NCI-H345 (cell line): Measurements from ENCODE around the gene COPA.
A peak's percentile ranks its signal among the peaks of the same experiment; 100 is the strongest.

Experiments
- DNase-seq: peaks from one replicate; lab custom pipeline; 2025; lab: John Stamatoyannopoulos, UW

Gene COPA

DNA sequence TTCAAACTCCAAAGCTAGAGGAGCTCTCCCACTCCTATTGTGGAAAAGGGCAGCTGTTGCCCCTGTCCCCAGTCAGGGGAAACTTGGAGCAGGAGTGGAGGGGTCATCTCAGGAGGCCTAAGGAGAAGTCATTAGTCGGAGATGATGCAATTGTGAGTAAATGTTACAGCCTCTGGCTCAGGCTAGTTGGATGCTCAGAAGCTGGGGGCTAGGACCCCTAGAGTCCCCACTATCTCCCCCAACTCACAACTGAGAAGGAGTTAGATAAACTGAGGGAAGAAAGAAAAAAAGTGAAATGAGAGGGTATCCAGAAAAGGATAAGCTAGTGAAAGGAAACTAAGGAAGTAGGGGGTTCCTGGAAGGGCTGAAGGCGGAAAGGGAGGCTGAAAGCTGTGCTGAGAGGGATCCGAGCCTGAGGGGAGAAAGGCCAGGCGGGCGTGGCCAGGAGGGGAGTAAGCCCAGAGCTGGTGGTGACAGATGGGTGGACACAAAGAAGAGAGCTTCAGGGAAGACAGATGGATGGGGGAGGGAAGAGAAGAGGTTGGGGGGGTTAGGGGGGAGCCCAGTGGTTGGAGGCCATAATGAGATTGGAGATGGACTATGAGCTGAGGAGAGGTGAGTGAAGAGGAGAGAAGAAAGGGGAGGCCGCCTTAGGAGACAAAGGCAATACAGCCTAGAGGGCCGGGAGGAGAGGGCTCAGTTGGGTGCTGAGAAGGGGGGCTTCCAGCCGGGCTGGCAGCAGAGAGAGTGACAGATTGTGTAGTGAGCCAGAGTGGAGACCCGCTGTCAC, 19.3 kb upstream of the COPA start:
- no peak for DNase-seq

DNA sequence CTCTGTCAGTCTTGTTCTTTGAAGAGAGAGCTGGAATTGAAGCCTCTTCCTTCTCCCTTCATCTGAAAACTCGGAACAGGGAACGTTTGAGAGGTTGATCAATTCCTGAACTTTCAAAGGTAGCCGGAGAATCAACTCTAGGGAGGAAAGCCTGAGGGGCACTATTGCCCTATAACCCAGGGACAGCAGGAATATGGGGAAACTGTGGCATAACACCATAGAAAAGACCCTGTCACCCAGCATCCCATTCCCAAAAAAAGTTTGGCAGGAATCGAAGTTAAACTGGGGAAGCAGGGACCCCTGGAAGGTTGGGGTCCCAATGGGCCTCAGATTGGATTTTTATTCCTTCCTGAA, 18.7 kb upstream of the COPA start:
- DNase-seq = no peak

DNA sequence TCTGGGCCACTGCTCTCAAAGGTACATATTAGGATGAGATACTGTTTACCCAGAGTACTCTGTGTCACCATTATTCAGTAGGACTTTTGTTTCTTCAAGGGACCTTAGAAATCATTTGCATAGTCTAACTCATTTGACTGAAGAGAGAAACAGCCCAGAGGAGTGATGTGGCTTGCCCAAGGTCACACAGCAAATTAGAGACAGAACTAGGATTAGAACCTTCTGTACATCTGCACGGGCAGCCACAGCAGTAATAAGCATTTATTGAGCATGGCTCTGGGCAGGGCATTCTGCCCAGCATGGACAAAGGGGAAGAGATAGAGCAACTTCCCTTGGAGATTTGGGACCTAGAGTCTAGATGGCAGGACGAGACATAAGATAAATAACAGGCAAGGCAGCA, 18.1 kb upstream of the COPA start:
- DNase-seq = no peak

DNA sequence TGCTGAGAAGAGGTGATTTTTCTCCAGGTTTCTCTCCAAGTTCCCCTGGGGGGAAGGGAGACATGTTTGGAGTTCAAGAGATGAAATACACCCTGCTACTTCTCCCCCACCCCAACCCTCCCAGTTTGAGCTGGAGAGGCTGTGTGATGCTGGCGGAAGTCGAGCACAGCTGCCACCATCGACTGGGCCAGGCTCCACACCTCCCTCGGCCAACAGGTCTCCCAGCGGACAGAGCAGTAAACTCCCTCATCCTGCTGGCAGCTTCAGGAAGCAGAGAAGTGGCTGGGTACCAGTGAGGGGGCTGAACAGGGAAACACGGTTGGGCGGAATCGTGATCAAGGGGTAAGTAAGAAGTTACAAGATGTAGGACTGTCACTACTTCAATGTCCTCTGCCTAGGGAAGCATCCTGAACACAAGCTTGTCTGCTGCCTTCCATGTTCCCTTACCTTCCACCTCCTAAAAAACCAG, 17.2 kb upstream of the COPA start:
- no peak for DNase-seq

DNA sequence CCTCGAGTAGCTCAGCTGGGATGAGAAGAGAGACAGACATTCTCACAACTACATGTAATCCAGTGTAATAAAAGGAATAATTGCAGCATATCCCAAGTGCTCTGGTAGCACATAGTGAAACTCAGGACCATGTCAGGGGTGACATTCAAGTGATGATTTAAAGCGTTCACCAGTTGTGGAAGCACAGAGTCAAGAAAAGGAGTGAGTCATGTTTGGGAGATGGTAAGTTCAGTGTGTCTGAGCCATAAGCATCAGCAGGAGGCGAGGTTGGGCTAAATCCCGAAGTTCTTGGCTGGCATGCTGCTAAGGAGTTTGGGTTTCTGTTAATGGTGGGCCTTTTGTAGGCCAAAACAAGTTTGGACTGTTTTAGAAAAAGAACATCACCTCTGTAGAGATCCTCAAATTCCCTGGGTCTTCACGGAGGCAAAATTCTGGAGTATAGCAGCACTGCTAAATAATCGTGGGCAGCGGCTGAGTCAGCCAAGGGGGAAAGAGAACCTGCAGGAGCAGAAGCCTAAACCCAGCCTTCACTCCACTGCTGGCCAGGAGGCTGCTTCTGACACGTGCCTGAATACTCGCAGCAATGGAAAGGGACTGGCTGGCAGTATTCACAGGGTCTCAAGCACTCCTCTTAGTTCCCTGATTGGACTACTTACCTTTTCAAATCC, 16.6 kb upstream of the COPA start:
- no peak for DNase-seq

- no peak for DNase-seq
These were observed 15.0 kb upstream of the COPA start for GRCh38 chr1:160358073-160358472.

GRCh38 chr1:160357286-160358002, 14.4 kb upstream of the COPA start:
- no peak for DNase-seq

GRCh38 chr1:160354388-160354985, 11.4 kb upstream of the COPA start:
- no peak for DNase-seq

DNA sequence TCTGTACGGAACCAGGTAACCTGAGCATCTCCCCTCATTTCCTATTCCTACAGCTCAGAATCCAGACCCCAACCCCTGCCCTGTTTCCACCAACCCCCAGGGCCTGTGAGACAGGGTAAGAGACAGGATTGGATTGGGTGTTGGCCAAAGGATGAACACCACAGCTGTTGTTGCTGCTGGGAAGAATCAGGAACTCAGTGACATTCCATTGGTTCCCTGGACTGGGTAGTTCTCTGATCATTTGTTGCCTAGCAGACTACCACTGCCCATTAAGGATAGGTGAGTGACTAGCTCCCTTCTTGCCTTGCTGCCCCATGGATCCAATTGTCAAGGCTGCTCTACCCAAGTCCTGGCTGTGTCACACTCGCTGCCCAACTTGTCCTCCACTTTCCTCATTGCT, 10.2 kb upstream of the COPA start:
- no peak for DNase-seq

DNA sequence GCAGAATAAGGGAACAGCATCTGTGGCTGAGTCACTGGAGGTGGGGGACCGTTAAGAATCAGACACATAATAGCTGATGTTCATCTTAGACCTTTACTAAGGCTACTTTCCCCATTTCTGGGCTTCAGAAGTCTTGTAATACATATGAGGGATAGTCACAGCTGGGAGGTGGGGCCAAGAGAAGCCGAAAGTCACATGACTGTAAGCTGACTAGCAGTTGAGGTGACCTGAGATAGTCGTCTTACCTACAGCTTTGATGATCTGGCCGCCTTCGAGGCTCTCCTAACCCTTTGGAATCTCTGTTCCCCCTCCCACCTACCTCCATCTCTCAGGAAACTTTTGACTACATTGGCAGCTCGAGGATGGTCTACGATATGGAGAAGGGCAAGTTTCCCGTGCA, 9.5 kb upstream of the COPA start:
- DNase-seq = no peak

GRCh38 chr1:160351629-160352028, 8.6 kb upstream of the COPA start:
- no peak for DNase-seq

- DNase-seq = no peak
These were observed 3.9 kb upstream of the COPA start for GRCh38 chr1:160346958-160347357.

- DNase-seq = no peak
These were observed 3.4 kb upstream of the COPA start for GRCh38 chr1:160346463-160346862.

DNA sequence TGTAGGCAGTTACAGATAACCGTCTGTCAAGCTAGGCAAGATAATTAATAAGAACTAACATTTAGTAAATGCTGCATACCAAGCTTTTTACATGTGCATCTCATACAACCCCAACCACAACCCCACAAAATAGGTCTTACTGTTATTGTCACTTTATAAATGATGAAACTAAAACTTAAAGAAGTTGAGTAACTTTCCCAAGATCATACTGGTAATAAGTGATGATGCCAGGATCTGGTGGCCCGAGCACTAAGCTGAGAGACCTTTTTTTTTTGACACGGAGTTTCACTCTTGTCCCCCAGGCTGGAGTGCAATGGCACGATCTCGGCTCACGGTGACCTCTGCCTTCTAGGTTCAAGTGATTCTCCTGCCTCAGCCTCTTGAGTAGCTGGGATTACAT, 1.9 kb upstream of the COPA start:
- no peak for DNase-seq

DNA sequence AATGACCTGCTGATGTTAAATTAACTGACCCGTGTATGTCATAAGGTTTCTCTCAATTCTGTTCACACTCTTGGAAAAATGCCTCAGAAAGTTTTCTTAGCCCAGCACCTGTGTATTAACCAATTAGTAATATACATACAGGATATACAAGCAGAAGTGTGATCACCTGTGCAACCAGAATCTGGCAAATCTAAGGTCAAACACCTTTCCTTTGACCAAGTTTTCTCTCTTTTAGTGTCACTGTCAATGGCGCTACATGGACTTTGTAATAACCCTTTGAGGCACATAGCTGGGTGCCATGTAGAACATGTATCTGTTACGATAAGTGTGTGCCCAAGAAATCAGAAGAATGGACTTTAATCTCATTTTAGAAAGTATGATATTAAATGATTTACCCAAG, 1.2 kb upstream of the COPA start:
- no peak for DNase-seq

GRCh38 chr1:160342526-160342925, 524 bp downstream of the COPA start:
- DNase-seq = no peak

GRCh38 chr1:160340866-160341265, 2.2 kb downstream of the COPA start:
- DNase-seq = no peak

DNA sequence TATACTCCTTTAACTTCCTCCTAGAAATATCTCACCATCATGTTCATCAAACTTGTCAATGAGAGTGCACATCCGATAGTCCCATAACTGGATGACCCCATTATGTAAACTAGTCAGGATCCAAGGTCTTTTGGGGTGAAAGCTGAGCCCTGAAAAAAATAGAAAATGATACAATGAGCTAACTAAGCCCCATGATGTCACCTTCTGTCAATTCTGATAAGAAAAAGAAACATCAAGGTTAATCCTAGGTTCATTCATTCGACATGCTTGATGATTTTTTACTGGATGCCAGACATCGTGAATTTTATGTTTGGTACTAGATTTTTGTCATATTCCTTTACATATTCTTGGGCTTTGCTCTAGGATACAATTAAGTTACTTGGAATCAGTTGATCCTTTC, 2.9 kb downstream of the COPA start:
- DNase-seq = no peak

GRCh38 chr1:160338580-160338979, 4.5 kb downstream of the COPA start:
- DNase-seq = no peak

DNA sequence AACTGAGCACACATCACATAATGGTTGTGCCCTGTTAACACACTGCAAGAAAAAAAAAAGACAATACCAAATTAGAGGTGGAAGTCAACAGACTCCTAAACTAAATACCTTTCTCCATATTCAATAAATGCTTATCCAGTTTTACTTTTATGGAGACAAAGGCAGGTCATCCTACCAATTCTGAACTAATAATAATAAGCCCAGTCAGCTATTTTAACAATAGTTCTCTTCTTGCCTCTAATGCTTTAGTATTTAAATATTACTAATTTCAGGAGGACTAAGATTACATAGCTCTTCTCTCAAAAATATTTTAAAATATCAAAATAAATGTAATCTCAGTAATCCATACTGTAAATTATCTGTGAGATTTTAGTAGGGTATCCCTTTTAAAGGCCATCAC, 10.5 kb downstream of the COPA start:
- no peak for DNase-seq

DNA sequence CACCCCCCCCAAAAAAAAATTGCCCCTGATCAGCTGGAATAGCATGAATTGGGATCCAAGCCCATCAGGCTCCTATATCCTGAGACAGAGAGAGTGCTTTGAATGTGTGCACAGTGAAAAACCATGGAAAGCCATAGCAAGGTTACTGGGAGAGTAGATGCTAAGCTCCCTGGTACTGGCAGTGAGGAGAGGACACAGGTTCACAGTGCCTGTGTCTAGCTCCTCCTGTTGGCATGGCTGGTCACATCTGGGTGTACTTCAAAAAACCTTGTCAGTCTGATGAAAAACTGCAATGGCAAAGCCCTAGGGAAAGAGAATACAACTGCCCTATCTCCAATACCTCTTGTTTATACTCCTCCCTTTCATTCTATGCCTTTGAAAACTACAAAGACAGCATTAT, 12.9 kb downstream of the COPA start:
- peak; percentile 55 for DNase-seq

GRCh38 chr1:160328184-160328583, 14.9 kb downstream of the COPA start:
- peak; percentile 83 for DNase-seq

GRCh38 chr1:160326418-160326817, 16.6 kb downstream of the COPA start:
- DNase-seq = no peak
